Astrocyte (in vitro differentiated cells and primary cell): ENCODE results near the gene ZNF415. TPM values are rescaled to one million over a fixed set of nuclear protein-coding genes. Genes with fewer than 3 reads are reported as not detected.

Experiments
- DNase-seq: peaks from one replicate; pipeline ENCODE4 v3.0.0-alpha.2; 2010; ENCODE audit warnings: low read depth
- FAIRE-seq: peaks from 2 replicates; lab custom pipeline; 2011; peaks lifted over from hg19 to GRCh38; lab: Jason Lieb, UNC
- H2AFZ ChIP-seq: 2 replicates; pipeline ENCODE4 v1.6.0; 2012; ENCODE audit warnings: low read depth, low read length, inconsistent platforms
- H3K27ac ChIP-seq: 2 replicates; pipeline ENCODE4 v1.5.1; 2011; ENCODE audit warnings: low read depth, low read length, inconsistent platforms
- H3K27me3 ChIP-seq: 2 replicates; pipeline ENCODE4 v1.6.0; 2011; ENCODE audit warnings: low read length, inconsistent platforms; ENCODE audit not compliant: insufficient read depth
- H3K36me3 ChIP-seq: 2 replicates; pipeline ENCODE4 v1.5.1; 2011; ENCODE audit warnings: low read length, inconsistent platforms; ENCODE audit not compliant: insufficient read depth
- H3K4me1 ChIP-seq: 2 replicates; pipeline ENCODE4 v1.5.1; 2011; ENCODE audit warnings: low read length, inconsistent platforms; ENCODE audit not compliant: insufficient read depth
- H3K4me2 ChIP-seq: 2 replicates; pipeline ENCODE4 v1.6.0; 2012; ENCODE audit warnings: low read length, inconsistent platforms
- H3K4me3 ChIP-seq: 2 replicates; pipeline ENCODE4 v1.5.1; 2011; ENCODE audit warnings: low read depth, mild to moderate bottlenecking, low read length, inconsistent platforms; ENCODE audit not compliant: insufficient read depth
- H3K79me2 ChIP-seq: 2 replicates; pipeline ENCODE4 v1.6.0; 2012; ENCODE audit warnings: mild to moderate bottlenecking, low read length, inconsistent platforms; ENCODE audit not compliant: insufficient read depth
- H3K9ac ChIP-seq: 2 replicates; pipeline ENCODE4 v1.6.0; 2012; ENCODE audit warnings: mild to moderate bottlenecking, low read length, inconsistent platforms
- H3K9me3 ChIP-seq: 2 replicates; pipeline ENCODE4 v1.5.1; 2012; ENCODE audit warnings: low read depth, mild to moderate bottlenecking, low read length, inconsistent platforms; ENCODE audit not compliant: insufficient read depth
- H4K20me1 ChIP-seq: 2 replicates; pipeline ENCODE4 v1.6.0; 2012; ENCODE audit warnings: low read length, inconsistent platforms; ENCODE audit not compliant: insufficient read depth
- H3K27ac Mint-ChIP-seq: one replicate; pipeline ENCODE4 v1.8.0; 2021; ENCODE audit warnings: mild to moderate bottlenecking, mixed read lengths; ENCODE audit not compliant: unreplicated experiment
- H3K27me3 Mint-ChIP-seq: one replicate; pipeline ENCODE4 v1.8.0; 2021; ENCODE audit warnings: low read depth, mixed read lengths; ENCODE audit not compliant: unreplicated experiment
- H3K36me3 Mint-ChIP-seq: one replicate; pipeline ENCODE4 v1.8.0; 2021; ENCODE audit warnings: low read depth, mixed read lengths; ENCODE audit not compliant: unreplicated experiment
- H3K4me1 Mint-ChIP-seq: one replicate; pipeline ENCODE4 v1.8.0; 2021; ENCODE audit warnings: low read depth, mixed read lengths; ENCODE audit not compliant: unreplicated experiment
- H3K4me3 Mint-ChIP-seq: one replicate; pipeline ENCODE4 v1.8.0; 2021; ENCODE audit warnings: mild to moderate bottlenecking, moderate library complexity, mixed read lengths; ENCODE audit not compliant: unreplicated experiment
- H3K9me3 Mint-ChIP-seq: one replicate; pipeline ENCODE4 v1.8.0; 2021; ENCODE audit warnings: mild to moderate bottlenecking, mixed read lengths; ENCODE audit not compliant: unreplicated experiment
- CTCF ChIP-seq: IDR thresholded peaks from 2 replicates; pipeline ENCODE4 v1.5.1; 2011; ENCODE audit warnings: low read depth, mild to moderate bottlenecking, inconsistent platforms, low read length, moderate library complexity; ENCODE audit not compliant: insufficient read depth
- EZH2 ChIP-seq: IDR thresholded peaks from 2 replicates; pipeline ENCODE4 v1.6.1; 2012; ENCODE audit warnings: mild to moderate bottlenecking, low read length, inconsistent platforms; ENCODE audit not compliant: insufficient read depth
- total RNA-seq: library from RNA; stranded (reverse); gene quantifications from 2 replicates; pipeline ENCODE4 v1.2.1, GENCODE V29; 2021

ZNF415 gene
- total RNA-seq, 1 donor from 2014 or later: 8.7 TPM

- Mint-ChIP-seq H3K9me3 (peaks cover 5% of the 10 kb centered on the region), H3K4me1 (no peaks in the 10 kb centered on the region), H3K36me3 (peaks cover 78% of the 10 kb centered on the region), H3K27ac (no peak overlapping the region), H3K4me3 (no peak overlapping the region), H3K27me3 (no peaks in the 10 kb centered on the region)
- TF ChIP-seq CTCF (no peak), EZH2 (no peak)
- no peak overlapping the region for H3K27ac ChIP-seq
- peaks cover 10% of the 10 kb centered on the region for H3K79me2 ChIP-seq
- no peak overlapping the region for H2AFZ ChIP-seq
- peaks cover 4% of the 10 kb centered on the region for H3K9me3 ChIP-seq
- peaks cover 4% of the 10 kb centered on the region for H4K20me1 ChIP-seq
- H3K36me3 ChIP-seq: peaks cover 8% of the 10 kb centered on the region
- no peak overlapping the region for H3K4me2 ChIP-seq
- no peak overlapping the region for H3K4me3 ChIP-seq
- FAIRE-seq (no peak), DNase-seq (no peak)
- H3K27me3 ChIP-seq: no peaks in the 10 kb centered on the region
- H3K4me1 ChIP-seq: peaks cover 3% of the 10 kb centered on the region
- H3K9ac ChIP-seq: no peak overlapping the region
Measured at GRCh38 chr19:53078668-53079067, 54.0 kb downstream of the ZNF415 start.

GRCh38 chr19:53076984-53077383, 55.7 kb downstream of the ZNF415 start:
- Mint-ChIP-seq H3K27ac (no peak overlapping the region), H3K4me3 (no peak overlapping the region), H3K36me3 (peaks cover 79% of the 10 kb centered on the region), H3K9me3 (peaks cover 11% of the 10 kb centered on the region), H3K4me1 (no peaks in the 10 kb centered on the region), H3K27me3 (no peaks in the 10 kb centered on the region)
- H3K9me3 ChIP-seq: peaks cover 9% of the 10 kb centered on the region
- no peak overlapping the region for H3K4me2 ChIP-seq
- DNase-seq (peak; percentile 12), FAIRE-seq (no peak)
- H2AFZ ChIP-seq: no peak overlapping the region
- peaks cover 10% of the 10 kb centered on the region for H3K79me2 ChIP-seq
- H3K27me3 ChIP-seq: no peaks in the 10 kb centered on the region
- H4K20me1 ChIP-seq: peaks cover 4% of the 10 kb centered on the region
- H3K36me3 ChIP-seq: peaks cover 16% of the 10 kb centered on the region
- H3K4me3 ChIP-seq: no peak overlapping the region
- peaks cover 3% of the 10 kb centered on the region for H3K4me1 ChIP-seq
- H3K27ac ChIP-seq: no peak overlapping the region
- H3K9ac ChIP-seq: no peak overlapping the region
- TF ChIP-seq CTCF (peak; percentile 31), EZH2 (no peak)

- no peaks in the 10 kb centered on the region for H4K20me1 ChIP-seq
- no peak overlapping the region for H3K4me3 ChIP-seq
- Mint-ChIP-seq H3K4me1 (no peaks in the 10 kb centered on the region), H3K27me3 (no peaks in the 10 kb centered on the region), H3K9me3 (peaks cover 56% of the 10 kb centered on the region), H3K27ac (no peak overlapping the region), H3K4me3 (no peak overlapping the region), H3K36me3 (peaks cover 76% of the 10 kb centered on the region)
- no peak overlapping the region for H3K27ac ChIP-seq
- no peak overlapping the region for H2AFZ ChIP-seq
- no peak for FAIRE-seq
- no peak overlapping the region for H3K9ac ChIP-seq
- peaks cover 39% of the 10 kb centered on the region for H3K36me3 ChIP-seq
- H3K4me2 ChIP-seq: no peak overlapping the region
- no peaks in the 10 kb centered on the region for H3K4me1 ChIP-seq
- H3K27me3 ChIP-seq: no peaks in the 10 kb centered on the region
- peaks cover 53% of the 10 kb centered on the region for H3K9me3 ChIP-seq
- DNase-seq: no peak
- TF ChIP-seq CTCF (no peak), EZH2 (no peak)
- H3K79me2 ChIP-seq: no peaks in the 10 kb centered on the region
Measured at GRCh38 chr19:53068834-53069233, 63.9 kb downstream of the ZNF415 start.
